Stimulated activated CD4-positive, alpha-beta T cell treated with anti-CD3 and anti-CD28 coated beads, Interleukin-4, amount 100 ng/mL, for 24 hours (primary cell): ENCODE data around the gene CNPY2.
"Not testable (repeated sequence)": the region's sequence is repeated elsewhere in the genome, so short reads cannot be mapped to it uniquely, and the experiment has no call there.

Source experiments
- DNase-seq: peaks from one replicate; pipeline ENCODE4 v3.0.0-alpha.2; 2020

Gene CNPY2

DNA sequence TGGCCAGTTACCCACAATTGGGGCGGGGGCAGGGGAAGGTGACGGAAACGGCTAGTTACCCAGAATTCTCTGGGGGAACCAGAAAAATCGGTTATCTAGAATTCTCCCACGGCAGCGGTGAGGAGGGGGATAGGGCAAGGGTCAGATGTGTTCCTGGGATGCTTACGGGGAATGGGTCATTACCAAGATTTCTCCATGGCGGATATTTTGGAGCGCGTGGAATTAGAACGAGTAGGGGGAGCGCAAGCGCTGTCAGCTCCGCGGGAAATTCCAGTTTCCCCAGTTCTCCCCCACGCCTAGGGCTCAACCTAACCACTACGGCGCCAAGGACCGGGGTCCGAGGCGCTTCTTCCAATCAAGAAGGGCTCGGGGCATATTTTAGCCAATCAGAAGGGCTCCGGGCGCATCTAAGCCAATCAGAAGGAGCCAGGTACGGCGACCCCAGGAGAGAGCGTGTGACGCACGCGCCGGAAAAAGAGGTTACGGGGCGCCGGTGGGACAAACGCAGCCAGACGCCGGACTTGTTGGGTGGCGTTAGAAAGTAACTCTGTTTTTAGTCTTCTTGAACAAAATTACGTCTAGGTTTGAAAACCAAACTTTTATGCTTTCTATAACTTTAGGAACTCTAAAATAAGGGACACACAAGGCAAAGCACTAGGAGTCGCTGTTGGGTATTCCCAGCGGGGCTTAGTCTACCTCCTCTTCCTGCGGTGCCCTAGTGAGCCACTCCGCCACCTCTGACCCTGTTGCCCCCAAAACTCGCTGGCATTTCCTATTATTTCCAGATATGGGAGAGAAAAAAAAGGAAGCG lies 18.1 kb upstream of the CNPY2 start, which contains the start of gene PAN2:
PAN2 (minus strand) TSS at position 322 of the 811 bp plus-strand sequence. CDS start 906 bp downstream, outside the sequence.
- DNase-seq, result peak; percentile 95

DNA sequence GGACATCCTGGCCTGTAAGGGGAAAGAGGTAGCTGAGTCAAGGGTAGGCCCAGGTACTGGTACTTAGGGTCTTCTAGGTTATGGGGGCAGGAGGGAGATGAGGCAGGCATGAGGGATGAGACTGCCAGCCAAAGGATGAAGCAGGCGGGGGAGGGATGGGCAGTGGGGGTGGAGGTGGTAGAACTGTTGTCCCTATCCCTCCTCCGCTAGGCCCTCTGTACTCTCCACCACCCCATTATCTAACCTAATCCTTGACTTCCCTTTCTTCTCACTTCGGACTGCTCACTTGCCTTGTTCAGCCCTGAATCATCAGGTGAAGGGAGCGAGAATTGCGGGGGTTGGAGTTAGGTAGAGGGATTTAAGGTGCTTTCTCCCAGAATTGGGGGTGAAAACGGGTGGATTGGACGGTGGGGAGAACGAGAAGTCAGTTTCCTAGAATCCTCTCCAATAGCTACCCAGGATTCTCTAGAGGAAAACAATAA lies 17.4 kb upstream of the CNPY2 start:
- DNase-seq, result no peak

DNA sequence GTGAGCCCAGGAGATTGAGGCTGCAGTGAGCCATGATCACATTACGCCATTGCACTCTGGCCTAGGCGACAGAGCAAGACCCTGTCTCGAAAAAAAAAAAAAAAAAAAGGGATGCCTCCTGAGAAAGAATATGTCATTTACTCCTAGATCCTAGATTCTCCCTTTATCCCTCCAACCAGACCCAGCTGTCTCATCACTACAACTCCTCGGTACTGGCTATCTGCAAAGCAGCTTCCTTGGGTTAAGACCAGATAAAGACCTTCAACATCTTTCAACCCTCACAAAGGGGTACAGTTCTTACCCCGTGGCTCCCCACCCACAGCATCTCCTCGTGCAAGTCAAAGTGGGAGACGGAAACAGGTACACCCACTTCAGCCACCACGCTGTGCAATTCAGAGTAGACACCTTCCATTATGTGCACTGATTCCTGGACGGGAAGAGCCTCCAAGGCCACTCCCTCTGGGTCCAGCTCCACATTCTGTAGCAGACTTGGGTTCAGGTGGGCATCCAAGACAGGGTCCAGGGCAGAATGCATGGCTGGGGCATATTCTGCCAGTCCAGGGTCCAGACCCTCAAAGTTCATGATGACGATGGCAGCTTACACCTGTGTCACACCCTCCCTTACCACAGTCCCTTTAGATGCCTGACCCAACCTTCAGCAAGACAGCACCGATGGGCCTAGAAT lies 16.9 kb upstream of the CNPY2 start:
- no peak for DNase-seq

DNA sequence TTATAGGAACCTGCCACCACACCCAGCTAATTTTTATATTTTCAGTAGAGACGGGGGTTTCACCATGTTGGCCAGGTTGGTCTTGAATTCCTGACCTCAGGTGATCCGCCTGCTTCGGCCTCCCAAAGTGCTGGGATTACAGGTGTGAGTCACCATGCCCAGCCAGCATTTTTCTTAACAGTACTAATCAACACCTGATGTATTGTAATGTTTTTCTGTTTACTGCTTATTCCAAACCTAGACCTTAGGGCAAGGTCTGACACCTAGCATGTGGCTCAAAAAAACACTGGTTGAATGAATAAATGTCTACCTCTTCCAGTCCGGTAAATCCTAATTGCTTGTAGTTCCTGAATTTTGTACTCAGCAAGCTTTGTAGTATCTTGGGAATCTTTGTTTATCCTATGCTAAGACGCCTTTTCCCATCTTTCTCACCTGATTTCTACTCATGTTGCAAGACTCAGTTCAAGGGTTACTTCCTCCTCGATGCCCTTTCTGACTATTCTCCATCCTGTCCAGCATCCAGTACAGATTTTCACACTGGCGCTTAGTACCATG lies 15.2 kb upstream of the CNPY2 start:
- DNase-seq, result no peak

DNA sequence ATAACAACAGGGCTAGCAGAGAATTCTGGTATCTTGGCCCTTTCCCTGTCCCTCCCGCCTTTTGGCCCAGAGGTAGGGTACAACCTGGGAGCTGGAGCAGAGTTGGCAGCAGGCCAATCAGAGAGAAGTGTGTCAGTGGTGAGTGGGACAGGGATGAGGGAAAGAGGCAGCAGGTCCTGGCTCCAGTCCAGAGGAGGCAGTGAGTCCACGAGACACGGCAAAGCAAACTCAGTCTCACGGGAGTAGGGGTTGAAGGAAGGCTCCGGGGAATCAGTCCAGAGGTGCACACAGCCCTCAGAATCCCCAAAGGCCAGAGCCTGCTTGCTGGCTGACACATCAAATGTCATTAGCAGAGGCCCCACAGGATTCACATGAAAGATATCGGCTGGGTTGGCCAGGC lies 10.7 kb upstream of the CNPY2 start:
- DNase-seq, result no peak

DNA sequence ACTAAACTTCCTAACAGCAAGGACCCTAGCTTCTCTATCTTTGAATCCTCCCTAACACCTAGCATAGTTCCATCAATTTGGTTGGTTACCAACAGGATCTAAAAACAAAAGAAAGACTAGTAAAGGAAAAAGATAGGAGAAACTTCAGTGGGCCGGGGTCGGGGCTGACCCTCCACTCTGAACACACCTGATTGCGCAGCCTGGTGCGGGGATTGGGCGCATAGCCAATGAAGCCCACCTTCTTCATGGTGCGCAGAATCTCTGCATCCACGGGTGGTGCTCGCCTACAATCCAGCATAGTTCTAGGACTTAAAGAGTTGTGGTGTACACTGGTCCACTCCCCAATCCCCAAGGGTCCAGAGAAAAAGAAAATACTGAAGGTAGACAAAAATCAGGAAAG lies 10.3 kb upstream of the CNPY2 start:
- no peak for DNase-seq

DNA sequence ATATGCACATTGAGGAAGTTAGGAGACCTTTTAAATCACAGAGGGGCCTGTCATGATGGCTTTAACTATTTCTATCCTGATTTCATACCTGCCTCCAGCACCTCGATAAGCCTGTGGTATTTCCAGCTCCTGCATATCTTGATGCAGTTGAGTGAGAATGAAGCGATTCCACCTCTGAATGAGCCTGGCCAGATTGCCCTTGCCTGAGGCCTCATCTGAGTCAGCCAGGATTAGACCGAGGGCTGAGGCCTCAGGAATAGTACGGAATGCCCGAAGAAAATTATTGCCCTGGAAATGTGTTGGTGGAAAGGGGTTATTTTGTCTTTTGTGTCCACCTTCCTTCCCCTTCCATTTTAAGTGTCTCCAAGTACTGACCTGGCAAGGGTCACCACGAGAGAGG lies 8.4 kb upstream of the CNPY2 start:
- no peak for DNase-seq

DNA sequence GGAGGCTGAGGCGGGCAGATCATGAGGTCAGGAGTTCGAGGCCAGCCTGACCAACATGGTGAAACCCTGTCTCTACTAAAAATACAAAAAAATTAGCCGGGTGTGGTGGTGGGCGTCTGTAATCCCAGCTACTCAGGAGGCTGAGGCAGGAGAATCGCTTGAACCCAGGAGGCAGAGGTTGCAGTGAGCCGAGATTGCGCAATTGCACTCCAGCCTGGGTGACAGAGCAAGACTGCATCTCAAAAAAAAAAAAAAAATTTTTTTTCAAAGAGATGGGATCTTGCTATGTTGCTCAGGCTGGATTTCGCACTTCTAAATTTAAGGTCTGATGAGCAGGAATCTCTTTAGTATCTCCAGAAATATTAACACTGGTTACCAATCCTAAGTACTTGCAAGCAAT lies 5.8 kb upstream of the CNPY2 start:
- not testable (repeated sequence) for DNase-seq

DNA sequence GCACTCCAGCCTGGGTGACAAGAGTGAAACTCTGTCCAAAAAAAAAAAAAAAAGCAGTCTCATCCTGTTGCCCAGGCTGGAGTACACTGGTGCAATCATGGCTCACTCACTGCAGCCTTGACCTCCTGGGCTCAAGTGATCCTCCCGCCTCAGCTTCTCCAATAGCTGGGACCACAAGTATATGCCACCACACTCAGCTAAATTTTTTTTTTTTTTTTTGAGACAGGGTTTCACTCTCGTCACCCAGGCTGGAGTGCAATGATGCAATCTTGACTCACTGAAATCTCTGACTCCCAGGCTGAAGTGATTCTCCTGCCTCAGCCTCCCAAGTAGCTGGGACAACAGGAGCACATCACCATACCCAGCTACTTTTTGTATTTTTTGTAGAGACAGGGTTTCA lies 5.2 kb upstream of the CNPY2 start:
- no peak for DNase-seq

DNA sequence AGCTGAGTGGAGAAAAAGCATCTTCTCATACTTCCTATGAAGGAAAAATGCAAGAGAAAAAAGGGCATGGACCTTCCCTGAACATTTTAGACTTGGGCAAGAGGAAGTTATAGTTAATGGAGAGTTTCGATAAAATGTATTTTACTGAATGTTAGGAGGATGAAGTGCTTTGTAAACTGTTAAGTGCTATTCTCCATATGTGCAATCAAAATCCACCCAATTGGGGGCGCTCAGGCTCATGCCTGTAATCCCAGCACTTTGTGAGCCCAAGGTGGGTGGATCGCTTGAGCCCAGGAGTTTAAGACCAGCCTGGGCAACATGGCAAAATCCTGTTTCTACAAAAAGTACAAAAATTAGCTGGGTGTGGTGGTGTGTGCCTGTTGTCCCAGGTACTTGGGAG lies 1.9 kb upstream of the CNPY2 start:
- no peak for DNase-seq

DNA sequence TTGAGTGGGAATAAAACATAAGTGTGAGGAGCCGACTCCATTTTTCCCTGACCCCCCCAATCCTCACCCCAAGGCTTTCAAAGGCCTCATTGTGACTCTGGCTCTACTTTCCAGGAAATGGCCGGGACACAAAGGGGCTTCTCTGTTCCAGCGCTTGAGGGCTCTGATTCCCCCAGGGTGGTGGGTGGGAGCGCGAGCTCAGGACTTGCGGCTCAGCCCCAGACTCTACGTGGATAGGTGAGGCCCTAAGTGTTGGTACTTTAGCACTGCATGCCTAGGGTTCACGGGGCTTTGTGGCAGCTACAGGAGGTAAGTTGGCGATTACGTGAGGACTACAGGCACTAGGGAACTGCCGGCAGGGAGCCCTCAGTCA lies 553 bp downstream of the CNPY2 start:
- no peak for DNase-seq

DNA sequence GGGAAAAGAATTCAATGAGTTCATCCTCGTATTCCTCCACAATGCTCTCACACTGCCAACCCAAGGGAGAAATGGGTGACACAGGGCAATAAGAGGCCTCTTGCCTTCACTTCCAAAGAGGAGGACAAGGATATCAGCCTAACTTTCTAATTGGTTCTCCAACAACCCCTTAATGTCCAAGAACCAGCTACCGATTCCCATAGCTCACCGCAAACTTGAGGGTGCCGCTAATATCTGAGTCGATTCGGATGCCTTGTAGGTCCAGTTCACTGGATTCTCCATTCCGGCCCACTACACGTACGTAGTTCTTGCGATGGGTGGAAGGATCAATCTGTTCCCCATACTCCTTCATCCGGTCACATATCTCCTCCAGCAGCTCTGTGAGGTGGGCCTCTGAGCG lies 4.8 kb downstream of the CNPY2 start:
- DNase-seq, result no peak

DNA sequence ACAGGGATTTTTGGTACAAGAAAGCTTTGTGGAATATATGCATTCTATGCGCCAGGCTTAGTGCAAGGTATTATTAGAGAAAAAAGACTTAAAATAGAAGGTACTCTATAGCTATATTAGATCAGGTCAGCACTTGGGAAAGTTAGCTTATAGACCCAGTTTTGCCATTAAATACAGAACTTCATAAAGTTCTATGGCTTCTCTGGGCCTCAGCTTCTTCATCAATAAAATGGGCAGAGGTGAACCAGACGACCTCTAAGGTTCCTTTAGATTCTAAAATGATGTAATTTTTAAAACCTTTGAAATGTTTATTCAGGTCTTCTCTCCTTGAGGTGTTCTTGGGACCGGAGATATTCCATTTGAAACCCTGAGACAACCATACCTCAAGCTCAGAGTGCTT lies 7.1 kb downstream of the CNPY2 start:
- no peak for DNase-seq

DNA sequence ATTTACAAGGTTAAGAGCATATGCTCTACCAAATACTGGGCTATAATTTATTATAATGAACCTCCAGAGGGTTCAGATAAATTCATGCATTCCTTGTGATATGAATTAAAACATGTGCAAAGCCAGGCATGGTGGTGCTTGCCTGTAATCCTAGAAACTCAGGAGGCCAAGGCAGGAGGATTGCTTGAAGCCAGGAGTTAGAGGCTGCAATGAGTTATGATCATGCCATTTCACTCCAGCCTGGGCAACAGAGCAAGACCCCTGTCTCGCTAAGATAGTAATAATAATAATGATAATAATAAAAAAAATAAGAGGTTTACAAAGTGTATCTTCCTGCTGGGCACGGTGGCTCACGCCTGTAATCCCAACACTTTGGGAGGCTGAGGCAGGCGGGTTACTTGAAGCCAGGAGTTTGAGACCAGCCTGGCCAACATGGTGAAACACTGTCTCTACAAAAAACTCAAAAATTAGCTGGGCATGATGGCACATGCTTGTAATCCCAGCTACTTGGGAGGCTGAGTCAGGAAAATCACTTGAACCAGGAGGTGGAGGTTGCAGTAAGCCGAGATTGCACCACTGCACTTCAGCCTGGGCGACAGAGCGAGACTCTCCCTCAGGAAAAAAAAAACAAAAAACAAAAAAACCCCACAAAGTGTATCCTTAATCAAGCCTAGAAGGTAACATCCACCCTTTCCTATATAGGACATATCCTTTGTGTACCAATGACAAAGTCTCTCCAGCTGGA lies 8.4 kb downstream of the CNPY2 start:
- no peak for DNase-seq

DNA sequence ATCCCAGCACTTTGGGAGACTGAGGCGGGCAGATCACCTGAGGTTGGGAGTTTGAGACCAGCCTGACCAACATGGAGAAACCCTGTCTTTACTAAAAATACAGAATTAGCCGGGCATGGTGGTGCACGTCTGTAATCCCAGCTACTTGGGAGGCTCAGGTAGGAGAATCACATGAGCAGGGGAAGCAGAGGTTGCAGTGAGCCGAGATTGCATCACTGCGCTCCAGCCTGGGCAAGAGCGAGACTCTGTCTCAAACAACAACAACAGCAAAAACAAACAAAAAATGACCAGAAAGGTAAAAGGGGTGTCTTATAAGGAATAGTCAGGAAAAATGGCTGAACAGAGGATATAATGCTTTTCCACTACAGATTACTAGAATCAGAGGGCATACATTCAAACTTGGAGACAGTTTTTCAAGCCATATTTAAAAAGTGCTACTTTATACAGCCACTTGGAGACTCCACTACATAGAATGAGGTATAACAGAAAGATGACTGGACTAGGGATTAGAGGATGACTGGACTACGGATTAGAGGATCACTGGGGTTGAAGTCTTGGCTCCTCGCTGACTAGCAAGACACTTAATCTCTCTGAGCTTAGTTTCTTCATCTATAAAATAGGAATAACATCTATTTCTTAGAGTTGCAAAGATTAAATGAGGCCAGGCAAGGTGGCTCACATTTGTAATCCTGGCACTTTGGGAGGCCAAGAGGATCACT lies 10.8 kb downstream of the CNPY2 start:
- DNase-seq, result no peak

DNA sequence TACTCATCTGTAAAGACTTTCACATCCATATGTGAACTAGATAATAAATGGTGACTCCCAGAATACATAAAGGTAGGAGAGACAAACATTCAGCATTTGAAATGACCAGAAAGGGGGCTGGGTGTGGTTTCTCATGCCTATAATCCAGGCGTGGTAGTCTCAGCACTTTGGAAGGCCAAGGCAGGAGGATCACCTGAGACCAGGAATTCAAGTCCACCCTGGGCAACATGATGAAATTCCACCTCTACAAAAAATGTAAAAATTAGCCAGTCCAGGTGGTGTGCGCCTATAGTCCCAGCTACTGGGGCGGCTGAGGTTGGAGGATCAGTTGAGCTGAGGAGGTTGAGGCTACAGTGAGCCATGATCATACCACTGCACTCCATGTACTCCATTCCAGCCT lies 11.5 kb downstream of the CNPY2 start:
- DNase-seq, result no peak

DNA sequence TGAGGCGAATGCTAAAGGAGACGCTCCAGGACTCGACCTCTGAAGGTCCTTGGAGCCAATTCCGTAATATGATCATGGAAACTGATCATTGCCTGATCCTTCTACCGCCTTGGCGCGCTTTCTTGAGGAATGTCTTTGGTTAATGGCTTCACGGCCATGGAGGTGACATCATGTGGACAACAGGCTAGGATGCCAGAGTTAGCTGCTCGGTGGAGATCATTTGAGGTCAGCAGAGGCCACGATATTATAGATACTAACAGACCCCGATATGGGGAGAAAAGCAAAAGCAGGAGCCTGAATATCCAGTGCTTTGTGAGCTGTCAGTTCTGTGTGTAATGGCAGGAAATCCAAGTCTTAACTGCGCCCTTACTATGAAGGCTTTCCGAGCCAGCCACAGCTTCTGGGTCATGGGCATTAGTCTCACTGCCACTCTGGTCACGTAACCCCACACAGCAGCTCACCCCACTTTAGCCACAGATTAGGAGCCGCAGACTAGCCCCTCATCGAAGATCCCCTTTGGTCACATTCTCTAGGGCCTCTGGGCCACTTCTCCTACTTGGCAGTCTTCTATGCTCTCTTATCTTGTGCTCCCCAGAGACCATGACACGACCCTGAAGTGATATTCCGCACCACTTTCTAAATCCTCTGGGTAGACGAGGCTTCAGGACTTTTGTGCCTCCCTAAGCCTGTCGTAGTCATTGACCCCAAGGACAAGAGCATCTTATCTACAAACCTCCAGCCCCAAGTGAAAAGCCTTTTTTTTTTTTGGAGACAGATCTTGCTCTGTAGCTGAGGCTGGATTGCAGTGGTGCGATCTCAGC lies 14.9 kb downstream of the CNPY2 start:
- peak; percentile 4 for DNase-seq

DNA sequence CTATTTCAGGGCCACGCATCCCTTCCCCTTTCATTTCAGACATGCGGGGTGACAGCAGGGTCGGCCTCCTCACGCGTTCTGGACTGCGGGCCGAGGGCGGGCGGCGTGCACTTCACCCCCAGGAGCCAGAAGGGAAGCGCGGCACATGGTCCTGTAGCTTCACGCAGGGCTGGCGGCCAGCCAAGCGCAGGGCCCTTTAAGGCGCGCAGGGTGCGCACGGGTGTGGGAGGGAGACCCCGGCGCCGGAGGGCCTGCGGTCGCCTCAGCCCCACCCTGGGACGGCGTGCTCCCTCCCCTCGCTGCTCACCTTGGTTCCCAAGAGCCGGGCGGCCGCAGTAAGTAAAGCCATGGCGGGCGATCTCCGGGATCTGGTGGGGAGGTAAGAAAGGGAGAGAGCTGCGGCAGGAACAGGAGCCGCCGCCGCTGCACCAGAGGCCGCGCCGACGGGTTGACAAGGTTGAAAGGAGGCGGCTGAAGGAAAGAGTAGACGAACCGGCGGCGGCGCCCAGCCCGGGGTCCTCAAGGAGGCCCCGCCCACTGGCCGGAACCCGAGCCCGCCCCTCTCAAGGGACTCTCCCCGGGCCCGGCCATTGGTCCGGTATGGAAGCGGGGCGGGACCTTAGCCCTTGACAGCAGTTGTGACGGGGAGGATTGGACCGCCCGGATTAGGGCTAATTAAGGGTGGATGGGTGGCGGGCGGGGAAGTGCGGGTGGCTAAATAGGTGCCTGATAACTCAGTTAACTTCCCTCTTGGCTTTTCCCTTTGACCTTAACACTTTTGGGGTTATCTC lies 15.7 kb downstream of the CNPY2 start, which contains the start of gene CS:
CS (minus strand) TSS at position 478 of the 791 bp plus-strand sequence; CDS start at position 349, 129 bp downstream.
- DNase-seq, result peak; percentile 99

DNA sequence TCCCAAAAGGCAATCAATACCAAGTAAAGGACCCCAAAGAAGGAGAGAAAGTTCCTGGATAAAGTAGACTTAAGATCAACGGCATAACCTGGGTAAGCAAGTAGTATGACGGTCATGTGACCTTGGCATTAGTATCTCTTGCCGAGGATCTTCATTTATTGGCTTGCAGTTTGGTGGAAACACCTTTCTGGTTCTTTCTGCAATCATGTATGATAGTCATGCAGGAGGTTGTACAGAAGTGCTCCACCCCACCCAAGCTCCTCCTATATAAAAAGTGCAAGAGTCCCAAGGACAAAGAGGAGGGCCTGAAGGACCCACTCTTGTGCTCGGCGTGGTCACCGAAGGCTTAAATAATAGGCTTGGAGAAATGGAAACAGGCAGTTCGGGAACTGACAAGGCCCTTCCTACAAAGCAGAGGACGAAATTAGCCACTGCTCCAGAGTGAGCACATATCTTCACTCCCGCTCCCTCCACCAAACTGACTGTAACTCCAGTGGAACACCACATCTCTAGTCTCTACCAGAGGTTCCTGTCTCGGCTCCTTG lies 16.4 kb downstream of the CNPY2 start:
- peak; percentile 34 for DNase-seq

DNA sequence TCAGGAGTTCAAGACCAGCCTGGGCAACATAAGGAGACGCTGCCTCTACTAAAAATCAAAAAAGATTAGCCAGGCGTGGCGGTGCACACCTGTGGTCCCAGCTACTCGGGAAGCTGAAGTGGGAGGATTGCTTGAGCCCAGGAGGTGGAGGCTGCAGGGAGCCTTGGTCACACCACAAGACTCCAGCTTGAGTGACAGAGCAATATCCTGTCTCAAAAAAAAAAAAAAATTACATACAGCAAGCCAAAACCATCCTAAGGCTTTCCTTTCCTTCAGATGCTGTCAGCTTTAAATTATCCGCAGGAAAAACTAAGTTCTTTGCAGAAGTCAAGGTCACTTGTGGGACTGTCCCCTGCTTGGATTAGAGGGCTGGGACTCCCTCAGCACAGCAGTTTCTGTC lies 17.0 kb downstream of the CNPY2 start:
- DNase-seq, result no peak
